Right atrium auricular region (tissue), 2 donors: ENCODE results near the gene OR2C1. TPM values are rescaled to one million over a fixed set of nuclear protein-coding genes. Genes with fewer than 3 reads are reported as not detected.
A peak's percentile ranks its signal among the peaks of the same experiment; 100 is the strongest.

Experiments
- DNase-seq: peaks from one replicate; pipeline ENCODE4 v3.0.0-alpha.2; 2019; ENCODE audit warnings: low spot score
- H3K27ac ChIP-seq, 2 donors: fragments of 200-600 bp; sonication (generic); 1 replicate in 1 of 2; 2 replicates in 1 of 2; pipeline ENCODE4 v1.5.1; 2016 to 2019
- H3K27me3 ChIP-seq, 2 donors: fragments of 200-600 bp; sonication (generic); one replicate each; pipeline versions ENCODE4 v1.5.1 to v1.6.0; 2017 to 2019
- H3K36me3 ChIP-seq: fragments of 200-600 bp; sonication (generic); one replicate; pipeline ENCODE4 v1.5.1; 2016
- H3K4me1 ChIP-seq, 2 donors: fragments of 200-600 bp; sonication (generic); one replicate each; pipeline versions ENCODE4 v1.5.1 to v1.6.0; 2017 to 2019
- H3K4me3 ChIP-seq, 2 donors: fragments of 200-600 bp; sonication (generic); 1 replicate in 1 of 2; 2 replicates in 1 of 2; pipeline ENCODE4 v1.5.1; 2017 to 2019; ENCODE audit warnings: mild to moderate bottlenecking in 1 of 2, moderate library complexity in 1 of 2
- H3K9me3 ChIP-seq, 2 donors: fragments of 200-600 bp; sonication (generic); one replicate each; pipeline ENCODE4 v1.5.1; 2019
- CTCF ChIP-seq, 2 donors: fragments of 200-600 bp; sonication (generic); IDR thresholded peaks; one replicate each; pipeline ENCODE4 v1.5.1; 2019; ENCODE audit warnings: antibody characterized with exemption in 2 of 2
- total RNA-seq, 2 donors: library from RNA; depleted of rRNA; stranded (reverse); fragments of >200 nt; gene quantifications; one replicate each; pipeline ENCODE4 v1.1.0, GENCODE V29; 2016

Gene OR2C1
- under 1 TPM in 1 of 2 donors, not detected in 1; 0.56 TPM for total RNA-seq

DNA sequence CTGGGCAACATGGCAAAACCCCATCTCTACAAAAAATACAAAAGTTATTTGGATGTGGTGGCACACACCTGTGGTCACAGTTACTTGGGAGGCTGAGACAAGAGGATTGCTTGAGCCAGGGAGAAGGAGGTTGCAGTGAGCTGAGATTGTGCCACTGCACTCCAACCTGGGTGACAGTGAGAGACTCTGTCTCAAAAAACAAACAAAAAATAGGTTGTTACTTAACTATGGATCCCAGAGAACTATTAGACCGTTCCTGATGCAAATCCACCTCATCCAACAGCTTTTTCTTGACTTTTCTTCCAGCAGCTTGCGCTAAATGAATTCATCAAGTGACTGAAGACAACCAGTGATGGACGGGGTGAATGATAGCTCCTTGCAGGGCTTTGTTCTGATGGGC, at the start of gene OR2C1:
Gene OR2C1, plus strand, starts transcription at position 301 of the 400 bp plus-strand sequence. Its CDS starts 52 bp downstream, at position 353.
- no peak within 1 kb of the TSS for H3K4me3 ChIP-seq
- no peaks in the 10 kb centered on the region for H3K36me3 ChIP-seq
- no peak for TF ChIP-seq CTCF (IDR thresholded peaks at IDR 0.05)
- H3K27ac ChIP-seq, result no peak within 1 kb of the TSS
- H3K27me3 ChIP-seq, result no peaks in the 10 kb centered on the region
- no peak for DNase-seq
- H3K9me3 ChIP-seq, result no peaks in the 10 kb centered on the region
- H3K4me1 ChIP-seq, result no peaks in the 10 kb centered on the region

GRCh38 chr16:3306078-3306477, 49.6 kb upstream of the OR2C1 start:
- TF ChIP-seq CTCF (IDR thresholded peaks at IDR 0.05), result no peak
- H3K36me3 ChIP-seq, result peaks cover 25% of the 10 kb centered on the region
- H3K4me1 ChIP-seq, result peaks cover 0 to 18% of the 10 kb centered on the region in 2 donors
- H3K4me3 ChIP-seq, result peak overlapping the region; percentile 68 to 75
- no peaks in the 10 kb centered on the region for H3K27me3 ChIP-seq
- peak overlapping the region; percentile 91 to 93 for H3K27ac ChIP-seq
- DNase-seq, result no peak
- peaks cover 7 to 71% of the 10 kb centered on the region in 2 donors for H3K9me3 ChIP-seq

- Histone ChIP-seq H3K36me3 (peaks cover 55% of the 10 kb centered on the region), H3K27ac (no peak overlapping the region), H3K27me3 (no peaks in the 10 kb centered on the region), H3K4me3 (no peak overlapping the region), H3K9me3 (peaks cover 23 to 96% of the 10 kb centered on the region in 2 donors), H3K4me1 (peaks cover 0 to under 1% of the 10 kb centered on the region in 2 donors)
- TF ChIP-seq CTCF (IDR thresholded peaks at IDR 0.05), result no peak
- DNase-seq, result no peak
Measured at GRCh38 chr16:3311496-3311895, 44.2 kb upstream of the OR2C1 start.

DNA sequence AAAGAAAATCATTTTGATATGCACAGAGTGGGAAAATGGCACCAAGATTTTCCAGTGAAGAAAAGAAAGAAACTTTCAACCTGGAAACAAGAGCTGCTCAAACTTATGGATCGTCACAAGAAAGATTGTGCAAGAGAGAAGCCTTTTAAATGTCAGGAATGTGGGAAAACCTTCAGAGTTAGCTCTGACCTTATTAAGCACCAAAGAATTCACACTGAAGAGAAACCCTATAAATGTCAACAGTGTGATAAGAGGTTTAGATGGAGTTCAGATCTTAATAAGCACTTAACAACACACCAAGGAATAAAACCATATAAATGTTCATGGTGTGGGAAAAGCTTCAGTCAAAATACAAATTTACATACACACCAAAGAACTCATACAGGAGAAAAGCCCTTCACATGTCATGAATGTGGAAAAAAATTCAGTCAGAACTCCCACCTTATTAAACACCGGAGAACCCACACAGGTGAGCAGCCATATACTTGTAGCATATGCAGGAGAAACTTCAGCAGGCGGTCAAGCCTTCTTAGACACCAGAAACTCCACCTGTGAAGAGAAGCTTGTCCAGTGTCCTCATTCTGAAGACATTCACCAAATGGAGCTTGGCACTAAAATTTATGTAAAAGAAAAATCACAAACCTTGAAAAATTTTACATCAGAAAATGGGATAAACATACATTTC, 38.2 kb upstream of the OR2C1 start:
- Histone ChIP-seq H3K36me3 (peaks cover 57% of the 10 kb centered on the region), H3K9me3 (peaks cover 53 to 100% of the 10 kb centered on the region in 2 donors), H3K27ac (no peak overlapping the region), H3K4me1 (no peaks in the 10 kb centered on the region), H3K27me3 (no peaks in the 10 kb centered on the region), H3K4me3 (no peak overlapping the region)
- DNase-seq, result no peak
- no peak for TF ChIP-seq CTCF (IDR thresholded peaks at IDR 0.05)

GRCh38 chr16:3321816-3322215, 33.9 kb upstream of the OR2C1 start:
- Histone ChIP-seq H3K27me3 (no peaks in the 10 kb centered on the region), H3K9me3 (peaks cover 34 to 76% of the 10 kb centered on the region in 2 donors), H3K27ac (no peak overlapping the region), H3K4me1 (no peaks in the 10 kb centered on the region), H3K36me3 (peaks cover 22% of the 10 kb centered on the region), H3K4me3 (no peak overlapping the region)
- no peak for TF ChIP-seq CTCF (IDR thresholded peaks at IDR 0.05)
- no peak for DNase-seq

GRCh38 chr16:3327514-3327913, 28.2 kb upstream of the OR2C1 start:
- no peaks in the 10 kb centered on the region for H3K27me3 ChIP-seq
- H3K4me1 ChIP-seq, result no peaks in the 10 kb centered on the region
- no peak overlapping the region for H3K27ac ChIP-seq
- no peaks in the 10 kb centered on the region for H3K36me3 ChIP-seq
- DNase-seq, result no peak
- peaks cover 0 to 19% of the 10 kb centered on the region in 2 donors for H3K9me3 ChIP-seq
- no peak for TF ChIP-seq CTCF (IDR thresholded peaks at IDR 0.05)
- no peak overlapping the region for H3K4me3 ChIP-seq
